PC-3 (cell line): ENCODE measurements around the gene SLC8A2. TPM values are rescaled to one million over a fixed set of nuclear protein-coding genes. Genes with fewer than 3 reads are reported as not detected.
A peak's percentile ranks its signal among the peaks of the same experiment; 100 is the strongest.

ENCODE experiments used
- ATAC-seq: fragments of 200-7000 bp; cut with Tn5 transposase; 2 replicates; pipeline ENCODE4 v1.9.1; 2020; ENCODE audit warnings: mild to moderate bottlenecking, moderate library complexity
- BruUV-seq: library from RNA; stranded (reverse); fragments of 400-500 nt; replicated peaks from 2 replicates; lab custom pipeline; 2021; lab: Mats Ljungman, UMichigan
- CTCF ChIA-PET: fragments of 300-600 bp; sonication (Branson Sonifier 250); formaldehyde crosslinking; loops from one replicate; lab custom pipeline; 2022; ENCODE audit warnings: antibody characterized with exemption; lab: Charles Lee
- POLR2A ChIA-PET: fragments of 300-600 bp; sonication (Branson Sonifier 250); formaldehyde crosslinking; loops from one replicate; lab custom pipeline; 2022; ENCODE audit warnings: antibody characterized with exemption; ENCODE audit not compliant: unreplicated experiment; lab: Charles Lee
- DNase-seq: peaks from one replicate; pipeline ENCODE4 v3.0.0-alpha.2; 2015
- H2AFZ ChIP-seq: fragments of 300-600 bp; sonication (generic); 2 replicates; pipeline ENCODE4 v1.6.0; 2016; ENCODE audit warnings: antibody characterized with exemption, low read length
- H3F3A ChIP-seq: fragments of 300-600 bp; sonication (generic); one replicate; pipeline ENCODE4 v1.6.0; 2017; ENCODE audit warnings: antibody characterized with exemption, low read length, control low read depth, mild to moderate bottlenecking; ENCODE audit not compliant: unreplicated experiment
- H3K27ac ChIP-seq: fragments of 300-600 bp; sonication (generic); 2 replicates; pipeline ENCODE4 v1.5.1; 2016; ENCODE audit warnings: mild to moderate bottlenecking, low read length
- H3K27me3 ChIP-seq: fragments of 300-600 bp; sonication (generic); 2 replicates; pipeline ENCODE4 v1.6.1; 2016; ENCODE audit warnings: low read length, mixed read lengths
- H3K36me3 ChIP-seq: fragments of 300-600 bp; sonication (generic); 2 replicates; pipeline ENCODE4 v1.6.1; 2016; ENCODE audit warnings: low read depth, mixed run types, low read length, mixed read lengths
- H3K4me1 ChIP-seq: fragments of 300-600 bp; sonication (generic); 2 replicates; pipeline ENCODE4 v1.5.1; 2016; ENCODE audit warnings: low read length; ENCODE audit not compliant: insufficient read depth
- H3K4me2 ChIP-seq: fragments of 300-600 bp; sonication (generic); 2 replicates; pipeline ENCODE4 v1.6.0; 2016; ENCODE audit warnings: low read length
- H3K4me3 ChIP-seq: fragments of 300-600 bp; sonication (generic); 2 replicates; pipeline ENCODE4 v1.5.1; 2016; ENCODE audit warnings: mild to moderate bottlenecking, low read length, mixed read lengths
- H3K79me2 ChIP-seq: fragments of 300-600 bp; sonication (generic); 2 replicates; pipeline ENCODE4 v1.6.1; 2017; ENCODE audit warnings: low read length, mixed read lengths
- H3K9ac ChIP-seq: fragments of 300-600 bp; sonication (generic); 2 replicates; pipeline ENCODE4 v1.6.0; 2016; ENCODE audit warnings: mild to moderate bottlenecking, low read length
- H3K9me2 ChIP-seq: fragments of 300-600 bp; sonication (generic); replicated peaks from 2 replicates; pipeline ENCODE4 v1.6.1; 2016; ENCODE audit warnings: mixed run types, low read length, mixed read lengths
- H3K9me3 ChIP-seq: fragments of 300-600 bp; sonication (generic); 2 replicates; pipeline ENCODE4 v1.6.1; 2016; ENCODE audit warnings: low read length, mixed read lengths
- H4K20me1 ChIP-seq: fragments of 300-600 bp; sonication (generic); 2 replicates; pipeline ENCODE4 v1.6.1; 2016; ENCODE audit warnings: low read length, mixed read lengths
- CTCF ChIP-seq: fragments of 300-600 bp; sonication (generic); conservative IDR thresholded peaks from 2 replicates; pipeline ENCODE4 v1.5.1; 2017; ENCODE audit warnings: antibody characterized with exemption, low read depth, mild to moderate bottlenecking, low read length
- EZH2 ChIP-seq: fragments of 300-600 bp; sonication (generic); IDR thresholded peaks from one replicate; pipeline ENCODE4 v1.6.1; 2017; ENCODE audit warnings: antibody characterized with exemption, mild to moderate bottlenecking, low read length; ENCODE audit not compliant: unreplicated experiment
- EZH2phosphoT487 ChIP-seq: fragments of 300-600 bp; sonication (generic); IDR thresholded peaks from 2 replicates; pipeline ENCODE4 v1.6.1; 2018; ENCODE audit warnings: mild to moderate bottlenecking, antibody characterized with exemption, low read length, borderline replicate concordance
- intact Hi-C: fragments of 100-400 bp; cut with micrococcal nuclease; formaldehyde crosslinking; loops from 2 replicates; pipeline ENCODE4 v1.9.0; 2023
- total RNA-seq: library from RNA; depleted of rRNA; stranded (reverse); fragments of >200 nt; gene quantifications from 2 replicates; pipeline ENCODE4 v1.2.3, GENCODE V29; 2014

SLC8A2 gene
- total RNA-seq, 1 experiment from 2014 or later: 0.33 TPM

- no peak overlapping the region for H3K27ac ChIP-seq
- CTCF ChIA-PET: no interaction called here
These were observed 41.2 kb upstream of the SLC8A2 start for GRCh38 chr19:47512948-47513319.

GRCh38 chr19:47512183-47512947 is 40.7 kb upstream of the SLC8A2 start:
- H3K4me2 ChIP-seq: peak overlapping the region; percentile 93
- H3K9ac ChIP-seq: peak overlapping the region; percentile 93; the same call in 1 of the 2 replicates
- H3K4me1 ChIP-seq: peaks cover 35% of the 10 kb centered on the region
- ATAC-seq: no peak
- peaks cover 74% of the 10 kb centered on the region for H3K79me2 ChIP-seq
- TF ChIP-seq CTCF (no peak), EZH2 (no peak), EZH2phosphoT487 (no peak)
- H3K9me3 ChIP-seq: no peaks in the 10 kb centered on the region
- no peaks in the 10 kb centered on the region for H3K9me2 ChIP-seq
- intact Hi-C loops: loop anchor here (10.0 kb wide), 2 partner anchors 78 to 182 kb away; no protein-coding TSS in a partner anchor
- no peaks in the 10 kb centered on the region for H3K27me3 ChIP-seq
- no peaks in the 10 kb centered on the region for H3K36me3 ChIP-seq
- DNase-seq: peak; percentile 37
- H4K20me1 ChIP-seq: peaks cover 19% of the 10 kb centered on the region; the same call in 1 of the 2 replicates
- BruUV-seq: no TSS peak
- peak overlapping the region; percentile 95 for H3K4me3 ChIP-seq
- H2AFZ ChIP-seq: no peak overlapping the region
- no peak overlapping the region for H3K27ac ChIP-seq
- ChIA-PET POLR2A (interaction anchor here (0.6 kb wide), 1 partner anchor 79 kb away, joined by 5 read pairs; no protein-coding TSS in a partner anchor), CTCF (no interaction called here)
- no peaks in the 10 kb centered on the region for H3F3A ChIP-seq

More at GRCh38 chr19:47512948-47513319, 41.2 kb upstream of the SLC8A2 start:
- no TSS peak for BruUV-seq
- ATAC-seq (no peak), DNase-seq (no peak)
- Histone ChIP-seq H3K4me1 (peaks cover 35% of the 10 kb centered on the region), H3K4me2 (peak overlapping the region; percentile 93), H3K36me3 (no peaks in the 10 kb centered on the region), H3K27me3 (no peaks in the 10 kb centered on the region), H3K9me2 (no peaks in the 10 kb centered on the region), H3K9ac (peak overlapping the region; percentile 93), H2AFZ (no peak overlapping the region), H3K9me3 (no peaks in the 10 kb centered on the region), H3K79me2 (peaks cover 68% of the 10 kb centered on the region), H3K4me3 (peak overlapping the region; percentile 95), H4K20me1 (peaks cover 19% of the 10 kb centered on the region; the same call in 1 of the 2 replicates), H3F3A (no peaks in the 10 kb centered on the region)
- no peak for TF ChIP-seq EZH2phosphoT487
- POLR2A ChIA-PET: no interaction called here
- intact Hi-C loops: loop anchor here (10.0 kb wide), 2 partner anchors 78 to 182 kb away; no protein-coding TSS in a partner anchor

- H3K9me2 ChIP-seq: no peaks in the 10 kb centered on the region
- H3F3A ChIP-seq: no peaks in the 10 kb centered on the region
- H3K27me3 ChIP-seq: no peaks in the 10 kb centered on the region
- ATAC-seq (no peak), DNase-seq (no peak)
- no peaks in the 10 kb centered on the region for H3K9me3 ChIP-seq
- no peak overlapping the region for H3K27ac ChIP-seq
- H4K20me1 ChIP-seq: peaks cover 19% of the 10 kb centered on the region; the same call in 1 of the 2 replicates
- no TSS peak for BruUV-seq
- H3K36me3 ChIP-seq: no peaks in the 10 kb centered on the region
- peaks cover 78% of the 10 kb centered on the region for H3K79me2 ChIP-seq
- peaks cover 35% of the 10 kb centered on the region for H3K4me1 ChIP-seq
- no peak overlapping the region for H2AFZ ChIP-seq
- POLR2A ChIA-PET: no interaction called here
- H3K4me2 ChIP-seq: peak overlapping the region; percentile 93; the same call in 1 of the 2 replicates
- H3K9ac ChIP-seq: no peak overlapping the region
- TF ChIP-seq EZH2phosphoT487 (no peak), CTCF (no peak), EZH2 (no peak)
- no peak overlapping the region for H3K4me3 ChIP-seq
- intact Hi-C loops: loop anchor here (10.0 kb wide), 2 partner anchors 77 to 183 kb away; no protein-coding TSS in a partner anchor
- CTCF ChIA-PET: no interaction called here
These were observed 40.0 kb upstream of the SLC8A2 start for GRCh38 chr19:47511681-47512080.
